ENCODE results near the gene AMZ1.
"Not testable (repeated sequence)": the region's sequence is repeated elsewhere in the genome, so short reads cannot be mapped to it uniquely, and the experiment has no call there.

AMZ1 gene

GRCh38 chr7:2729893-2730716 lies 42.1 kb downstream of the AMZ1 start:
- DNase-seq, result no peak

- no peak for DNase-seq
Measured at GRCh38 chr7:2730846-2731770, 43.1 kb downstream of the AMZ1 start.

GRCh38 chr7:2732388-2732787 lies 44.4 kb downstream of the AMZ1 start:
- no peak for DNase-seq

- DNase-seq, result no peak
Measured at GRCh38 chr7:2732959-2733584, 45.1 kb downstream of the AMZ1 start.

- no peak for DNase-seq
Measured at GRCh38 chr7:2734084-2734686, 46.2 kb downstream of the AMZ1 start.

GRCh38 chr7:2734751-2735571 lies 47.0 kb downstream of the AMZ1 start:
- no peak for DNase-seq

- no peak for DNase-seq
Measured at GRCh38 chr7:2735744-2736143, 47.7 kb downstream of the AMZ1 start.

- no peak for DNase-seq
Measured at GRCh38 chr7:2736411-2736914, 48.5 kb downstream of the AMZ1 start.

- DNase-seq, result not testable (repeated sequence)
Measured at GRCh38 chr7:2737005-2737743, 49.2 kb downstream of the AMZ1 start.

- no peak for DNase-seq
Measured at GRCh38 chr7:2737771-2738540, 50.0 kb downstream of the AMZ1 start.

GRCh38 chr7:2738766-2739549 lies 51.0 kb downstream of the AMZ1 start:
- no peak for DNase-seq

GRCh38 chr7:2743523-2744185 lies 55.7 kb downstream of the AMZ1 start:
- DNase-seq, result not testable (repeated sequence)

- not testable (repeated sequence) for DNase-seq
Measured at GRCh38 chr7:2748684-2749083, 60.7 kb downstream of the AMZ1 start.

GRCh38 chr7:2750004-2750407 lies 62.0 kb downstream of the AMZ1 start:
- no peak for DNase-seq

GRCh38 chr7:2751086-2751485 lies 63.1 kb downstream of the AMZ1 start:
- DNase-seq, result no peak

- DNase-seq, result no peak
Measured at GRCh38 chr7:2753148-2753547, 65.1 kb downstream of the AMZ1 start.

- DNase-seq, result no peak
Measured at GRCh38 chr7:2754086-2754485, 66.1 kb downstream of the AMZ1 start.

GRCh38 chr7:2754912-2755311 lies 66.9 kb downstream of the AMZ1 start:
- no peak for DNase-seq

- DNase-seq, result no peak
Measured at GRCh38 chr7:2755531-2755930, 67.5 kb downstream of the AMZ1 start.
